Stimulated activated CD4-positive, alpha-beta T cell treated with anti-CD3 and anti-CD28 coated beads, Interleukin-2, amount 100 ng/mL, for 24 hours (primary cell): ENCODE measurements around the gene TMPRSS6.

Experiments used
- DNase-seq, 2 donors: peaks; one replicate each; pipeline ENCODE4 v3.0.0-alpha.2; 2020

TMPRSS6 gene

GRCh38 chr22:37139762-37140161, 30.2 kb upstream of the TMPRSS6 start:
- no peak for DNase-seq

- DNase-seq = no peak
These were observed 29.5 kb upstream of the TMPRSS6 start for GRCh38 chr22:37138849-37139561.

GRCh38 chr22:37137903-37138665, 28.6 kb upstream of the TMPRSS6 start:
- peak; percentile 46 to 58 for DNase-seq

- DNase-seq = no peak
These were observed 27.6 kb upstream of the TMPRSS6 start for GRCh38 chr22:37137131-37137530.

DNA sequence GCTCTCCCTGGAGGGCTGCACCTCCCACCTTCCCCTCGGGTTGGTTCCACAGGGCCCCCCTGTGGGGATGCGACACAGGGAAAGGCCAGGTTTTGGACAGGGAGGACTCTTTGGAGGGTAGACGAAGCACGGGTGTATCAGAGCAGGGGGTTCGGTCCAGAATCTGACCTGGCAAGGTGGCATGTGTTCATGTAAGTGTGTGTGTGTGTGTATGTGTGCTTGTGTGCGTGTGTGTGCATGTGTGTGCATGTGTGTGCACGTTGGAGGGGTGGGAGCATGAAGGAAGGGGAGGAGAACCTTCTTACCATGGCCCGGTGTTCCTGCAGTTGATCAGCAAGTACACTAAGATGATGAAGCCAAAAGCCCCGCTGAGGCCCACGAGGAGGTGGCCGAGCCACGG, 25.5 kb upstream of the TMPRSS6 start:
- DNase-seq = no peak

DNA sequence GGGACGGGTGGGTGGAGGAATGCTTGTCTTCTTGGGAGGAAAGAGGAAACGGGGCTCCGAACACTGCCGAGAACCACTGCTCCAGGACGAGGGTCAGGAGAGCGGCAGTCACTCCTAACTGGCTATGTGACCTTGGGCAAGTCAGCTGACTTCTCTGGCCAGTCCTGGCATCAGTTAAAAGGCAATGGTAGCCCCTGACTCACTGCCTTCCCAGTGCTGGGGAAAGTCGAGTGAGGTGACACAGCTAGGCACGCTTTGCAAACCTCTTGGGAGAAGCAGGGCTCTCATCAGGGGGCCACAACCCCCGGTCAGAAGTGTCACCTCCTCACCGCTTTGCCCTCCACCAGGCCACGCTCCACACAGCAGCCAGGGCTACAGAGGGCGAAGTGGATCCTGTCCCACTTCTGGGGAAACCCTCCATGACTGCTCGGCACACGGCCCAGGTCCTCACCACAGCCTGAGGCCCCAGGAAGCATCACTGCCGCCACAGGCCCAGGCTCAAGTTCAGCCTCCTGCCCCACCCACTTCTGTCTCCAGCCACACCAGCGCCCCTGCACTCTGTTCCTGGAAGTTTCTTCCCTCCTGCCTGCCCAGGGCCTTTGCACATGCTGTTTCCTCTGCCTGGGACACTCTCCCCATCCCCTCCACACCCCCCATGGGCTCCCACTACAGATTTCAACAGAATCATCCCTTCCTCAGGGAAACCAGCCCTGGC, 23.9 kb upstream of the TMPRSS6 start:
- DNase-seq = no peak

DNA sequence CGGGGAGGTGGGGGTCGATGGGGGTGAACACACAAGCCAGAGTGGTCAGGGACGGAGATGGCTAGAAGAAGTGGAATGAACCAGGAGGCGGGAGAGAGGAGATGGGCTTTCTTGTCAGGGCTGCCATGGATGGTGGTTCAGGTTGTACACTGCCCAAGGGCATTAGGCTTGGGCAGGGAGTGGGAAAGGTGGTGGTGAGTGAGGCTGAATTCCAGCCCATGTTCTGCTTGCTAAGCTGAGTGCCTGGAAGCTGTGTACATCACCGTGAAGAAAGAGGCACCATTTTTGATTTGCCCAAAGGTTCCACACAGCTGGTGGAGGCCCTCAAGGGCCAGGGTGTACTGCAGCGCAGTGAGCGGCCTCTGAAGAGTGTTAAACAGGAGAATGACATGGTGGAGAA, 23.3 kb upstream of the TMPRSS6 start:
- no peak for DNase-seq

GRCh38 chr22:37129866-37130441, 20.4 kb upstream of the TMPRSS6 start:
- no peak for DNase-seq

DNA sequence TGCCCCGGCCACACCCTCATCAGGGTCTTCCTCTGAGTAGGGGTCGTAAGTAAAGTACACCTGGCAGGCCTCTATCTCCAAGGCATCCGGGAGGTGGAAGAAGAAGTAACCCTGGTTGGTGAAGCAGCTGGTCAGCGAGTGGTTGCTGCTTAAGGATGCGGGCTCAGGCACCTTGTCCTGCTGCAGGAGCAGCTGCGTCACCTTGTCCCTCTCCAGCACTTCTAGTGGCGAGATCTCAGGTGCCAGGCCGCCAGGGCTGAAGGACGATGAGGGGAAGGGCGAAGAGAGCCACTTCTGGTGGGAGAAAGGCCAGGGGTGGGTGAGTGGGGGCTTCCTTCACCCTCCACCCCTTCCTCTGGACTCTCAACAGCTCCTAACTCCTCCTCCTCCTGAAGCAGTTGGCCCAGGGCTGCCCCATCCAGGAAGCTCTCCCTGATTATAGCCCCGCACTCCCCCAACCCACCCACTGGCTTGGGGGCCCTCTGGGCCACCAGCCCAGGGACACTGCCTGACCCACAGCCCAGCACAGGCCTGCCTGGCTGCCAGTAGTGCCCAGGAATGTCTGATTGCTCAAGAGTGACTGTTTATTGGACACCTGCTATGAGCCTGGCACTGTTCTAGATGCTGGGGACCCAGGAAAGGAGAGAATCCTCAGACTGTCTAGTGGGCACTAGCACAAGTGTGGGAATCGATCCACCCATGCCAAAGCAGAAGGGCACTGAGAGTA, 19.2 kb upstream of the TMPRSS6 start:
- DNase-seq = no peak

GRCh38 chr22:37127350-37127878, 17.9 kb upstream of the TMPRSS6 start:
- DNase-seq = no peak

DNA sequence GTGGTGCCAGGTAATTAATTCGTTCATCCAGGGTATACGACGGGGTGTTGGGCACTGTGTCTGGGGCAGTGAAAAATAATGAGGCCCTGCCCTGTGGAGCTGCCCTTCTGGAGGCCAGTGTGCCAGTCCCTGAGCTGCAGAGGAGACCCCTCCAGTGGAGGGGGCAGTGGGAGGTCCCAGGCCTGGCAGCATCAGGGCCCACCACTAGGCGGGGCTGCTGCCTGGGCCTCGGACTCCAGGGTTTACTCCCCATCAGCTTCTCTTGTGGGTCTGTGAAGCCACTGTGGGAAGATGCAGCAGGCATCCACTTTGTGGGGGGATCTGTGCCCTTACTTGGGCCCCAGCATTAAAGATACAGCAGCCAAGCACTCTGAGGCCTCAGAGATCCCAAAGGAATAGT, 17.4 kb upstream of the TMPRSS6 start:
- no peak for DNase-seq

DNA sequence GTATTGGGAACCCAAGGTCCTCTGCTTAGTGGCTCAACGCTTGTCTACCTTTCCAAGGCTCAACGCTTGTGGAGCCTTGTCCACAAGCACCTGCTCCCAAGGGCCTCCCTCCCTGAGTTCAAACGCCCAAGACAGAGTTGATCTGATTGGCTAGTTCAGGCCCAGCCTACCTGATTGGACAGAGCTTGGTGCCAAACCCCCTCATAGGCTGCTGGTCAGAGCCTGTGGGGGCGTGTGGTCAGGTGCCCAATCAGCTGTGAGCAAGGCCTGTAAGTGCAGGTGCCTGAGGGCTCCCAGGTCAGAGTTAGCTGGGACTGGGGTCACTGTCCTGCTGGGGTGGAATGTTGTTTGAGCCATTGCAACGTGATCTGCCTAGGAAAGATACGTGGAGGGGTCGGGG, 16.9 kb upstream of the TMPRSS6 start:
- no peak for DNase-seq

GRCh38 chr22:37123649-37124048, 14.1 kb upstream of the TMPRSS6 start:
- DNase-seq = no peak

GRCh38 chr22:37122598-37123180, 13.2 kb upstream of the TMPRSS6 start:
- DNase-seq = no peak

- peak; percentile 89 to 92 for DNase-seq
These were observed 12.5 kb upstream of the TMPRSS6 start for GRCh38 chr22:37121887-37122591.

DNA sequence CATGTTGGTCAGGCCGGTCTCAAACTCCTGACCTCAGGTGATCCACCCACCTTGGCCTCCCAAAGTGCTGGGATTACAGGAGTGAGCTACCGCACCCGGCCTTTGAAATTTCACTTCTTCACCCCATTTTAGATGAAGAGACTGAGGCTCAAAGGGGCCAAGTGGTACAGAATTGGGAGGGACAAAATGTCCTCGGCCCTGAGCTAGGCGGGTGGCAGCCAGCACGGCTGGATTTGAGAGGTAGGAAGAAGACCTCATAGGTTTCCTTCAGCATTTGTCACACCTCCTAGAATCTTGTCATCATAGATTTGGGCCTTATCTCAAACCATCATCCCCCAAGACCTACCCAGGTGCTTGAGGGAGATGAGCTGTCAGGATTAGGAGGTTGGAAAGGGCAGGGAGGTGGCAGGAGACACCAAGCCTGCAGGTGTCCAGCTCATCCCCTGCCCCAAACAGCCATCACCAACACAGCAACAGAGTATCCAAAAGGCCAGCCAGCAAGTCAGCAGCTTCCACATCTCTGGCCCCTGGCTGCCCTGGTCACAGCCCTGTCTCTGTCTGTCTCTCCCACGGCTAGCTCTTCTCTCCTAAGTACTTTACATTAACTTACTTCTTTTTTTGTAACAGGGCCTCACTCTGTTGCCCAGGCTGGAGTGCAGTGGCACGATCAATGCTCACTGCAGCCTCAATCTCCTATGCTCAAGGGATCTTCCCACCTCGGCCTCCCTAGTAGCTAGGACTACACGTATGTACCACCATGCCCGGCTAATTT, 11.2 kb upstream of the TMPRSS6 start:
- no peak for DNase-seq

DNA sequence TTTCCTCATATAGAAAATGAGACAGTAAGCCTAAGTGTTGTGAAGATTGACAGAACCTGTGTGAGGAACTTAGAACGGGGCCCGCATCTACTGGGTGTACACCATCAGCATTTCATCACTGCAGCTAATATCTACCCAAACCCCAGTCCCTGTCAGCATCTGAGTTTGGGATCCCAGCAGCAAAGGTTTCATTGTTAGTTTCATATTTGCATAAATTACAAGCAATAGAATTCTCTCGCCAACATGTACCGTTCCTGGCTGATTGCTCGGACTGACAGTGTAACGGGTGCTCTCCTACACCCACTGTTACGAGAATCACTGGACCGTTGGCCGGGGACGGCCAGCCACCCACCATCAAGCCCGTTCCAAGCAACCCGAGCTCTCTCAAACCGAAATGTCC, 10.4 kb upstream of the TMPRSS6 start:
- DNase-seq = no peak

DNA sequence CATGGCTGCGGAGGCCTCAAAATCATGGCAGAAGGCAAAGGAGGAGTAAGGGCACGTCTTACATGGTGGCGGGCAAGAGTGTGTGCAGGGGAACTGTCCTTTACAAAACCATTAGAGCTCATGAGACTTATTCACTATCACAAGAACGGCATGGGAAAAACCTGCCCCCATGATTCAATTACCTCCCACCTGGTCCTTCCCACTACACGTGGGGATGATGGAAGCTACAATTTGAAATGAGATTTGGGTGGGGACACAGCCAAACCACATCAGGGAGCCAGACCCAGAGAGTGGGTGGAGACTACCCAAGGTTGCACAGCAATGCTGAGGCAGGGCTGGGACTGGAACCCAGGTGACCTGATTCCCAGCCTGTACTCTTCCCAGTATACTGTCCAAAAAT, 8.6 kb upstream of the TMPRSS6 start:
- no peak for DNase-seq

DNA sequence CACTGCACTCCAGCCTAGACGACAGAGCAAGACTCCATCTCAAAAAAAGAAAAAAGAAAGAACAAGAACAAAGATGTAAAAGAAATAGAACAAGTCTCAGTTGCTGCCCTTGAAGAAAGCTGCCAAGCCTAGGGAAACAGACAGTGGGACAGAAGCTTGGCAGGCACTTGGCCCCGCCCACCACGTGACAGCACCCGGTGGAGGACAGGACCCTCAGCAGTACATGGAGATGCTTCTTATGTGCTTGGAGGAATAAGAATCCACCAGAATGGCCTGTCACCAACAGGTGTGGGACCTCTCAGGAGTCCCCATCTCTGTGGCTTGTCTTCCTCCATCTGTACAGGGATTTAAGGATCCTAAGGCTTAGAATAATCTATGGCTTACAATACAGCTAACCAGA, 7.6 kb upstream of the TMPRSS6 start:
- no peak for DNase-seq

- no peak for DNase-seq
These were observed 5.5 kb upstream of the TMPRSS6 start for GRCh38 chr22:37115032-37115431.

GRCh38 chr22:37113757-37114156, 4.2 kb upstream of the TMPRSS6 start:
- no peak for DNase-seq
